GM12878 (cell line): ENCODE data around the gene BOLA1. TPM values are rescaled to one million over a fixed set of nuclear protein-coding genes. Genes with fewer than 3 reads are reported as not detected.

Source experiments
- BRCA1 ChIP-seq: IDR thresholded peaks from 2 replicates; pipeline ENCODE4 v1.6.1; 2011; ENCODE audit warnings: low read depth, low read length, improper control_type of control experiment
- CBFB ChIP-seq: IDR thresholded peaks from 2 replicates; pipeline ENCODE4 v1.6.1; 2016; ENCODE audit warnings: antibody characterized with exemption, low read depth
- CEBPB ChIP-seq, 2 experiments: fragments of 150-350 bp in 1 of 2; IDR thresholded peaks; 2 replicates each; pipeline ENCODE4 v1.6.1; 2012 to 2014; ENCODE audit warnings: low read depth in 2 of 2, low read length in 2 of 2, borderline replicate concordance in 1 of 2, inconsistent platforms in 1 of 2
- CHD1 ChIP-seq: IDR thresholded peaks from 2 replicates; pipeline ENCODE4 v1.6.1; 2012; ENCODE audit warnings: low read depth, low read length, improper control_type of control experiment
- CREB1 ChIP-seq: IDR thresholded peaks from 2 replicates; pipeline ENCODE4 v1.6.1; 2012; ENCODE audit warnings: low read depth, mild to moderate bottlenecking, inconsistent platforms
- FOXK2 ChIP-seq: fragments of 450-650 bp; IDR thresholded peaks from 2 replicates; pipeline ENCODE4 v1.6.1; 2017; ENCODE audit warnings: mild to moderate bottlenecking, moderate library complexity
- HDGF ChIP-seq: fragments of 450-650 bp; IDR thresholded peaks from 2 replicates; pipeline ENCODE4 v1.6.1; 2016; ENCODE audit warnings: antibody characterized with exemption
- KAT2A ChIP-seq: conservative IDR thresholded peaks from 2 replicates; pipeline ENCODE4 v1.6.1; 2011; ENCODE audit warnings: low read depth, low read length; ENCODE audit not compliant: control insufficient read depth
- KDM1A ChIP-seq: fragments of 200-600 bp; sonication (generic); IDR thresholded peaks from 2 replicates; pipeline ENCODE4 v1.6.1; 2016; ENCODE audit warnings: borderline replicate concordance
- LARP7 ChIP-seq: fragments of 450-650 bp; IDR thresholded peaks from 2 replicates; pipeline ENCODE4 v1.6.1; 2017; ENCODE audit warnings: mild to moderate bottlenecking
- MTA3 ChIP-seq: IDR thresholded peaks from 2 replicates; pipeline ENCODE4 v1.6.1; 2012; ENCODE audit warnings: low read length, inconsistent platforms, borderline replicate concordance
- NR2C2 ChIP-seq: IDR thresholded peaks from 2 replicates; pipeline ENCODE4 v1.6.1; 2011; ENCODE audit warnings: borderline replicate concordance, low read depth; ENCODE audit not compliant: control insufficient read depth, insufficient read length
- RUNX3 ChIP-seq: IDR thresholded peaks from 2 replicates; pipeline ENCODE4 v1.6.1; 2012; ENCODE audit warnings: low read length, inconsistent platforms
- SMAD1 ChIP-seq: fragments of 450-650 bp; IDR thresholded peaks from 2 replicates; pipeline ENCODE4 v1.6.1; 2018; ENCODE audit warnings: mild to moderate bottlenecking, low read depth; ENCODE audit not compliant: partially characterized antibody
- SMC3 ChIP-seq: IDR thresholded peaks from 2 replicates; pipeline ENCODE4 v1.6.1; 2011; ENCODE audit warnings: low read length, improper control_type of control experiment, borderline replicate concordance
- SREBF2 ChIP-seq: IDR thresholded peaks from 2 replicates; pipeline ENCODE4 v1.6.1; 2012; ENCODE audit warnings: mild to moderate bottlenecking, low read length
- ZNF217 ChIP-seq: fragments of 450-650 bp; IDR thresholded peaks from 2 replicates; pipeline ENCODE4 v1.6.1; 2017; ENCODE audit warnings: antibody characterized with exemption, mild to moderate bottlenecking
- ZNF24 ChIP-seq: fragments of 450-650 bp; IDR thresholded peaks from 2 replicates; pipeline ENCODE4 v1.6.1; 2017; ENCODE audit warnings: antibody characterized with exemption, mild to moderate bottlenecking
- ZNF274 ChIP-seq: IDR thresholded peaks from one replicate; pipeline ENCODE4 v1.8.0; 2011; ENCODE audit not compliant: insufficient read length, insufficient read depth
- polyA plus RNA-seq, 11 experiments: library from polyadenylated mRNA; depleted of rRNA in 4 of 11; unstranded in 6 of 11; stranded (reverse) in 5 of 11; fragments of >200 nt; fragmentation: Nextera tagmentation in 4 of 11; fragmentation: Illumina TruSeq in 1 of 11; extraction: Ambion mirVana in 4 of 11; extraction: Trizol in 1 of 11; gene quantifications; 1 replicate in 1 of 11; 2 replicates in 10 of 11; pipeline versions ENCODE4 v1.2.1 to v1.2.3, GENCODE V29; 2011 to 2016; ENCODE audit warnings: inconsistent platforms in 2 of 11, missing spikeins in 2 of 11, low read depth in 1 of 11
- total RNA-seq, 4 experiments: library from RNA; depleted of rRNA in 3 of 4; stranded (reverse); fragments of >200 nt in 3 of 4; fragmentation: Illumina TruSeq in 1 of 4; extraction: Trizol in 1 of 4; gene quantifications; 2 replicates each; pipeline versions ENCODE4 v1.2.1 to v1.2.3, GENCODE V29; 2013 to 2021
- TF ChIP-seq, protein P1 (sequence below): fragments of 450-650 bp; IDR thresholded peaks from 2 replicates; pipeline ENCODE4 v1.6.1; 2017; ENCODE audit warnings: antibody characterized with exemption, mild to moderate bottlenecking, moderate library complexity
- TF ChIP-seq, protein P2 (sequence below): IDR thresholded peaks from 2 replicates; pipeline ENCODE4 v1.6.1; 2012; ENCODE audit warnings: low read depth, low read length, improper control_type of control experiment
- TF ChIP-seq, protein P3 (sequence below): IDR thresholded peaks from 2 replicates; pipeline ENCODE4 v1.6.1; 2011; ENCODE audit warnings: low read depth, low read length, improper control_type of control experiment, borderline replicate concordance
- TF ChIP-seq, protein P4 (sequence below): fragments of 450-650 bp; IDR thresholded peaks from 2 replicates; pipeline ENCODE4 v1.6.1; 2017; ENCODE audit warnings: borderline replicate concordance
- TF ChIP-seq, protein P5 (sequence below): IDR thresholded peaks from 2 replicates; pipeline ENCODE4 v1.6.1; 2011; ENCODE audit warnings: borderline replicate concordance, low read depth, mild to moderate bottlenecking, moderate library complexity, low read length; ENCODE audit not compliant: insufficient read depth, poor library complexity, severe bottlenecking

BOLA1 gene
- total and polyA plus RNA-seq, 10 of the 15 experiments (the other 5 are each of a cell fraction or from before 2014, with no cell fraction given), result 0.74 to 18.7 (median 11.3) TPM

DNA sequence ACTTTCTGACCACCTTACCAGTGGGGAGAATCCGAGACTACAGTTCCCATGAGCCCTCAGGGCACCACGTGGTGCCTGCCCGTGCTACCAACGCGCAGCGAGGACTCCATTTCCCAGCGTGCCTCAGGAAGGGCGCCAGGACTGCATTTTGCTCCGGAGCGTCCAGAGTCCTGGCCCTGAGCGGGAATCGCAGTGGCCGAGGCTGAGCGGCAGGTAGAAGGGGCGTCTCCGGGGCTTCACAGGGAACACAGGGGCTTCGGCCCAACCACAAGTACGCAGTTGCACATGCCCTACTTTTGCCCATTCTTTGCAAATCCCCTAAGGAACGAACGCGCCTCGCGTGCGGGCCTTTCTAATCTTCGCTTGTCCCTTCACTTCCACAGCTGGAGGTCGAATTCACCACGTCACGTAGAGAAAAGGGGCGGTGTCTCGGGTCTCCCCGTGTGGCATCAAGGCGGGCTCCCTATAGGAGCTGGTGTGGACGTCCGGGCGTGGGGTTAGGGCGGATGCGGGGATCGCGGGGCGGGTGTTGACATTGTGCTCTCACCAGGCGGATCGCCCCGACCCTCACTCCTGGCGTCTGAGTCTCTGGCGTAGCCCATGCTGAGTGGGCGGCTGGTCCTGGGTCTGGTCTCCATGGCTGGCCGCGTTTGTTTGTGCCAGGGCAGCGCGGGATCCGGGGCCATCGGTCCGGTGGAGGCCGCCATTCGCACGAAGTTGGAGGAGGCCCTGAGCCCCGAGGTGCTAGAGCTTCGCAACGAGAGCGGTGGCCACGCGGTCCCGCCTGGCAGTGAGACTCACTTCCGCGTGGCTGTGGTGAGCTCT, at the start of gene BOLA1 (continued):
- TF ChIP-seq, protein P1, sequence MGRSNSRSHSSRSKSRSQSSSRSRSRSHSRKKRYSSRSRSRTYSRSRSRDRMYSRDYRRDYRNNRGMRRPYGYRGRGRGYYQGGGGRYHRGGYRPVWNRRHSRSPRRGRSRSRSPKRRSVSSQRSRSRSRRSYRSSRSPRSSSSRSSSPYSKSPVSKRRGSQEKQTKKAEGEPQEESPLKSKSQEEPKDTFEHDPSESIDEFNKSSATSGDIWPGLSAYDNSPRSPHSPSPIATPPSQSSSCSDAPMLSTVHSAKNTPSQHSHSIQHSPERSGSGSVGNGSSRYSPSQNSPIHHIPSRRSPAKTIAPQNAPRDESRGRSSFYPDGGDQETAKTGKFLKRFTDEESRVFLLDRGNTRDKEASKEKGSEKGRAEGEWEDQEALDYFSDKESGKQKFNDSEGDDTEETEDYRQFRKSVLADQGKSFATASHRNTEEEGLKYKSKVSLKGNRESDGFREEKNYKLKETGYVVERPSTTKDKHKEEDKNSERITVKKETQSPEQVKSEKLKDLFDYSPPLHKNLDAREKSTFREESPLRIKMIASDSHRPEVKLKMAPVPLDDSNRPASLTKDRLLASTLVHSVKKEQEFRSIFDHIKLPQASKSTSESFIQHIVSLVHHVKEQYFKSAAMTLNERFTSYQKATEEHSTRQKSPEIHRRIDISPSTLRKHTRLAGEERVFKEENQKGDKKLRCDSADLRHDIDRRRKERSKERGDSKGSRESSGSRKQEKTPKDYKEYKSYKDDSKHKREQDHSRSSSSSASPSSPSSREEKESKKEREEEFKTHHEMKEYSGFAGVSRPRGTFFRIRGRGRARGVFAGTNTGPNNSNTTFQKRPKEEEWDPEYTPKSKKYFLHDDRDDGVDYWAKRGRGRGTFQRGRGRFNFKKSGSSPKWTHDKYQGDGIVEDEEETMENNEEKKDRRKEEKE, result no peak
- no peak for TF ChIP-seq BRCA1
- no peak for TF ChIP-seq KAT2A
- TF ChIP-seq, protein P2, sequence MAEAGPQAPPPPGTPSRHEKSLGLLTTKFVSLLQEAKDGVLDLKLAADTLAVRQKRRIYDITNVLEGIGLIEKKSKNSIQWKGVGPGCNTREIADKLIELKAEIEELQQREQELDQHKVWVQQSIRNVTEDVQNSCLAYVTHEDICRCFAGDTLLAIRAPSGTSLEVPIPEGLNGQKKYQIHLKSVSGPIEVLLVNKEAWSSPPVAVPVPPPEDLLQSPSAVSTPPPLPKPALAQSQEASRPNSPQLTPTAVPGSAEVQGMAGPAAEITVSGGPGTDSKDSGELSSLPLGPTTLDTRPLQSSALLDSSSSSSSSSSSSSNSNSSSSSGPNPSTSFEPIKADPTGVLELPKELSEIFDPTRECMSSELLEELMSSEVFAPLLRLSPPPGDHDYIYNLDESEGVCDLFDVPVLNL, result peak; percentile 39; the same call in 1 of the 2 replicates
- TF ChIP-seq, protein P3, sequence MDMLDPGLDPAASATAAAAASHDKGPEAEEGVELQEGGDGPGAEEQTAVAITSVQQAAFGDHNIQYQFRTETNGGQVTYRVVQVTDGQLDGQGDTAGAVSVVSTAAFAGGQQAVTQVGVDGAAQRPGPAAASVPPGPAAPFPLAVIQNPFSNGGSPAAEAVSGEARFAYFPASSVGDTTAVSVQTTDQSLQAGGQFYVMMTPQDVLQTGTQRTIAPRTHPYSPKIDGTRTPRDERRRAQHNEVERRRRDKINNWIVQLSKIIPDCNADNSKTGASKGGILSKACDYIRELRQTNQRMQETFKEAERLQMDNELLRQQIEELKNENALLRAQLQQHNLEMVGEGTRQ, result peak; percentile 97
- no peak for TF ChIP-seq CHD1
- peak; percentile 65; the same call in 1 of the 2 replicates for TF ChIP-seq HDGF
- 0 out of 2 replicates have a peak, but pooled peaks have one; percentile 49 for TF ChIP-seq CBFB
- TF ChIP-seq, protein P4, sequence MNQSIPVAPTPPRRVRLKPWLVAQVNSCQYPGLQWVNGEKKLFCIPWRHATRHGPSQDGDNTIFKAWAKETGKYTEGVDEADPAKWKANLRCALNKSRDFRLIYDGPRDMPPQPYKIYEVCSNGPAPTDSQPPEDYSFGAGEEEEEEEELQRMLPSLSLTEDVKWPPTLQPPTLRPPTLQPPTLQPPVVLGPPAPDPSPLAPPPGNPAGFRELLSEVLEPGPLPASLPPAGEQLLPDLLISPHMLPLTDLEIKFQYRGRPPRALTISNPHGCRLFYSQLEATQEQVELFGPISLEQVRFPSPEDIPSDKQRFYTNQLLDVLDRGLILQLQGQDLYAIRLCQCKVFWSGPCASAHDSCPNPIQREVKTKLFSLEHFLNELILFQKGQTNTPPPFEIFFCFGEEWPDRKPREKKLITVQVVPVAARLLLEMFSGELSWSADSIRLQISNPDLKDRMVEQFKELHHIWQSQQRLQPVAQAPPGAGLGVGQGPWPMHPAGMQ, result no peak
- TF ChIP-seq ZNF217, result no peak
- no peak for TF ChIP-seq MTA3
- TF ChIP-seq ZNF24, result no peak
- no peak for TF ChIP-seq CEBPB (IDR thresholded peaks at IDR 0.05; ENCODE audit: borderline replicate concordance in 1 of 2, low read depth in 2 of 2, low read length in 2 of 2)
- 0 out of 2 replicates have a peak, but pooled peaks have one; percentile 10 for TF ChIP-seq FOXK2
- TF ChIP-seq NR2C2, result no peak
- TF ChIP-seq KDM1A, result no peak
- no peak for TF ChIP-seq SREBF2
- peak; percentile 85 for TF ChIP-seq LARP7
- TF ChIP-seq SMAD1, result no peak
- TF ChIP-seq RUNX3, result peak; percentile 44
- peak; percentile 85 for TF ChIP-seq CREB1
- TF ChIP-seq SMC3, result 0 out of 2 replicates have a peak, but pooled peaks have one; percentile 4
- TF ChIP-seq ZNF274, result no peak
- TF ChIP-seq, protein P5, sequence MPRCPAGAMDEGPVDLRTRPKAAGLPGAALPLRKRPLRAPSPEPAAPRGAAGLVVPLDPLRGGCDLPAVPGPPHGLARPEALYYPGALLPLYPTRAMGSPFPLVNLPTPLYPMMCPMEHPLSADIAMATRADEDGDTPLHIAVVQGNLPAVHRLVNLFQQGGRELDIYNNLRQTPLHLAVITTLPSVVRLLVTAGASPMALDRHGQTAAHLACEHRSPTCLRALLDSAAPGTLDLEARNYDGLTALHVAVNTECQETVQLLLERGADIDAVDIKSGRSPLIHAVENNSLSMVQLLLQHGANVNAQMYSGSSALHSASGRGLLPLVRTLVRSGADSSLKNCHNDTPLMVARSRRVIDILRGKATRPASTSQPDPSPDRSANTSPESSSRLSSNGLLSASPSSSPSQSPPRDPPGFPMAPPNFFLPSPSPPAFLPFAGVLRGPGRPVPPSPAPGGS, result no peak
